Body of pancreas (tissue), 4 donors: Measurements from ENCODE around the gene C4orf36. TPM values are rescaled to one million over a fixed set of nuclear protein-coding genes. Genes with fewer than 3 reads are reported as not detected.

Experiments
- ATAC-seq: fragments of 150-250 bp; one replicate; pipeline ENCODE4 v1.9.1; 2016
- DNase-seq, 4 donors: peaks; one replicate each; pipeline ENCODE4 v3.0.0-alpha.2; 2019
- H3K27ac ChIP-seq, 4 donors: fragments of 200-600 bp; sonication (generic); 1 replicate in 3 of 4; 2 replicates in 1 of 4; pipeline versions ENCODE4 v1.5.1 to v1.6.1; 2016 to 2019; ENCODE audit warnings: mild to moderate bottlenecking in 1 of 4, mixed read lengths in 1 of 4, moderate library complexity in 1 of 4
- H3K27me3 ChIP-seq, 2 donors: fragments of 200-600 bp; sonication (generic); one replicate each; pipeline ENCODE4 v1.6.0; 2016; ENCODE audit warnings: mild to moderate bottlenecking in 1 of 2
- H3K36me3 ChIP-seq, 2 donors: fragments of 200-600 bp; sonication (generic); replicated peaks in 1 of 2; 2 replicates each; pipeline ENCODE4 v1.5.1; 2016; ENCODE audit warnings: low read depth in 2 of 2; ENCODE audit not compliant: insufficient read depth in 1 of 2
- H3K4me1 ChIP-seq: fragments of 200-600 bp; sonication (generic); one replicate; pipeline ENCODE4 v1.6.0; 2016
- H3K4me3 ChIP-seq, 2 donors: fragments of 200-600 bp; sonication (generic); 1 replicate in 1 of 2; 2 replicates in 1 of 2; pipeline ENCODE4 v1.5.1; 2016 to 2019
- H3K9me3 ChIP-seq, 3 donors: fragments of 200-600 bp; sonication (generic); 1 replicate in 2 of 3; 2 replicates in 1 of 3; pipeline ENCODE4 v1.5.1; 2016
- CTCF ChIP-seq, 7 experiments: fragments of 450-650 bp in 4 of 7; fragments of 200-600 bp in 3 of 7; sonication (generic) in 3 of 7; IDR thresholded peaks; one replicate each; pipeline ENCODE4 v1.5.1; 2016 to 2019; ENCODE audit warnings: antibody characterized with exemption in 7 of 7
- POLR2A ChIP-seq, 3 donors: fragments of 450-650 bp; IDR thresholded peaks; one replicate each; pipeline ENCODE4 v1.6.1; 2016; ENCODE audit warnings: antibody characterized with exemption in 3 of 3, mild to moderate bottlenecking in 2 of 3
- WGBS, 2 donors: methylation state at CpG; one replicate each; pipeline ENCODE4 v1.1.5; 2017; 5-methylcytosine and 5-hydroxymethylcytosine counted together
- intact Hi-C: fragments of 100-400 bp; cut with DNase I; formaldehyde crosslinking; loops from one replicate; pipeline ENCODE4 v1.15.1; 2023
- total RNA-seq, 2 donors: library from RNA; depleted of rRNA; stranded (reverse); fragments of >200 nt; gene quantifications; one replicate each; pipeline ENCODE4 v1.1.0, GENCODE V29; 2016

The C4orf36 gene
- total RNA-seq, 2 donors from 2014 or later: 1.3 to 3.6 TPM

- H3K9me3 ChIP-seq: no peaks in the 10 kb centered on the region
- no peak overlapping the region for H3K4me3 ChIP-seq
- intact Hi-C loops: no loop called here
- ATAC-seq: no peak
- H3K27me3 ChIP-seq: no peaks in the 10 kb centered on the region
- WGBS, 2 donors: 0 to 93% methylated on average over 1 of the region's 1 CpG
- no peaks in the 10 kb centered on the region for H3K36me3 ChIP-seq
- H3K4me1 ChIP-seq: no peaks in the 10 kb centered on the region
- no peak overlapping the region for H3K27ac ChIP-seq
- TF ChIP-seq POLR2A (IDR thresholded peaks at IDR 0.05): no peak
- no peak for TF ChIP-seq CTCF (IDR thresholded peaks at IDR 0.05)
- no peak for DNase-seq
These were observed 24.2 kb upstream of the C4orf36 start for GRCh38 chr4:86916392-86916791.

GRCh38 chr4:86910820-86911684 is 18.8 kb upstream of the C4orf36 start:
- H3K4me1 ChIP-seq: peaks cover 5% of the 10 kb centered on the region
- intact Hi-C loops: no loop called here
- H3K9me3 ChIP-seq: no peaks in the 10 kb centered on the region
- no peaks in the 10 kb centered on the region for H3K36me3 ChIP-seq
- WGBS, 2 donors: 86 to 88% methylated on average over 7 of the region's 7 CpGs
- no peak overlapping the region for H3K4me3 ChIP-seq
- H3K27me3 ChIP-seq: no peaks in the 10 kb centered on the region
- H3K27ac ChIP-seq: no peak overlapping the region
- no peak for ATAC-seq
- DNase-seq: no peak
- no peak for TF ChIP-seq CTCF (IDR thresholded peaks at IDR 0.05)
- TF ChIP-seq POLR2A (IDR thresholded peaks at IDR 0.05): no peak

- Histone ChIP-seq H3K27me3 (no peaks in the 10 kb centered on the region), H3K9me3 (no peaks in the 10 kb centered on the region), H3K36me3 (no peaks in the 10 kb centered on the region), H3K4me3 (no peak overlapping the region), H3K27ac (no peak overlapping the region), H3K4me1 (peaks cover 5% of the 10 kb centered on the region)
- DNase-seq (no peak), ATAC-seq (no peak)
- TF ChIP-seq CTCF (IDR thresholded peaks at IDR 0.05): peak in 1 of 7 experiments; percentile 4
- TF ChIP-seq POLR2A (IDR thresholded peaks at IDR 0.05): no peak
- WGBS, 2 donors: 79 to 84% methylated on average over 5 of the region's 5 CpGs
- intact Hi-C loops: no loop called here
These were observed 18.1 kb upstream of the C4orf36 start for GRCh38 chr4:86910369-86910768.

- Histone ChIP-seq H3K9me3 (no peaks in the 10 kb centered on the region), H3K27ac (no peak overlapping the region), H3K36me3 (no peaks in the 10 kb centered on the region), H3K4me1 (peaks cover 6% of the 10 kb centered on the region), H3K27me3 (no peaks in the 10 kb centered on the region), H3K4me3 (no peak overlapping the region)
- DNase-seq: no peak
- TF ChIP-seq POLR2A (IDR thresholded peaks at IDR 0.05): no peak
- no peak for ATAC-seq
- intact Hi-C loops: no loop called here
- WGBS, 2 donors: 66 to 72% methylated on average over 8 of the region's 8 CpGs
These were observed 17.5 kb upstream of the C4orf36 start for GRCh38 chr4:86909546-86910295.

- no peak overlapping the region for H3K4me3 ChIP-seq
- no peaks in the 10 kb centered on the region for H3K27me3 ChIP-seq
- ATAC-seq (no peak), DNase-seq (no peak)
- no peaks in the 10 kb centered on the region for H3K36me3 ChIP-seq
- H3K9me3 ChIP-seq: no peaks in the 10 kb centered on the region
- no peak for TF ChIP-seq POLR2A (IDR thresholded peaks at IDR 0.05)
- TF ChIP-seq CTCF (IDR thresholded peaks at IDR 0.05): no peak
- WGBS, 2 donors: 22 to 28% methylated on average over 2 of the region's 2 CpGs
- H3K27ac ChIP-seq: peak overlapping the region in 2 of 4 donors; percentile 7 to 27
- H3K4me1 ChIP-seq: peaks cover 13% of the 10 kb centered on the region
- intact Hi-C loops: no loop called here
These were observed 16.0 kb upstream of the C4orf36 start for GRCh38 chr4:86908251-86908657.
